SH-SY5Y (cell line): Measurements from ENCODE around the gene RGS10.

ENCODE experiments used
- GATA2 ChIP-seq: IDR thresholded peaks from 2 replicates; pipeline ENCODE4 v1.6.1; 2011; ENCODE audit warnings: mild to moderate bottlenecking, low read depth, low read length
- GATA3 ChIP-seq: IDR thresholded peaks from 2 replicates; pipeline ENCODE4 v1.6.1; 2011; ENCODE audit warnings: low read depth, mild to moderate bottlenecking, low read length, moderate library complexity

The RGS10 gene

DNA sequence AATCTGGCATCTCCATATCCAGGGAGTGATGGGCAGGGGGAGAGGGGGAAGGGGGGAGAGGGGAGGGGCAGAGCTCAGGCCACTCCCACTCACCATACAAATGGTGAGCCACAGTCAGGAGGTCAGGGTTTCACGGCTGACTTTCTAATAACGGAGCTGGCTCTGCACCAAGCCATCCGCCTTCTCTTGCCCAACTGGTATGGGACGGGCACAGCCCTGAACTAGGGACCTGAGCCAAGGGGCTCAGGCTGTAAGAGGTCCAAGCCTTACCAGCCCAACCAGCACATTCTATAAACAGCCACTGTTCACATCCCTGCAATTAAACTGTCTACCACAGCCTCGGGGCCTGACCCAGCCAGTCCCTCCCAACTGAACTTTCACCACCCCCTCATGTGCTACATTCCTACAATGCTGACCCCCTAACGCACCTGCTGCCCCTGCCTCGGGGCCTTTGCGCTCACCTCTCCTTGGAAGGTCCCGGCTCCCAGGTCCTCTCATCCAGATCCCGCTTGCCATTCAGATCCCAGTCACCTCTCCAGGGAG is 32.5 kb downstream of the RGS10 start:
- no peak for TF ChIP-seq GATA2
- TF ChIP-seq GATA3: no peak

DNA sequence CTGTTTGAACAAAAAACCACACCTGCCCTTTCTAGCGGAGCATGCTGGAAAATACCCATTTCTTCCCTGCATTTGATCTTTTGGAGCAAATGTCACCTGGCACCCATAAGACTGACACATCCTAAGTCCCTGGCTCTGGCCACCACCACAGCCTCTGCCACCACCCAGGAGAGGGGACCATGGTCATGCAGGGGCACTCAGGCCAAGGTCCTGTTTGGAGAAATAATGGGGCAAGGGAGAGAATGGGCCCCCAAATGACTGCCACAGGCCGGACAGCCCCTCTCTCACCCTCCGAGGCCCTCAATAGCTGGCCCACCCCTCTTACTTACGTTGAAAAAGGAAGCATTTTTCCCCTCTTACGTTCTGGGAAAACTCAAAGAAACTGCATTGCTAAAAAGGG is 35.4 kb downstream of the RGS10 start:
- TF ChIP-seq GATA2 (no peak), GATA3 (no peak)

DNA sequence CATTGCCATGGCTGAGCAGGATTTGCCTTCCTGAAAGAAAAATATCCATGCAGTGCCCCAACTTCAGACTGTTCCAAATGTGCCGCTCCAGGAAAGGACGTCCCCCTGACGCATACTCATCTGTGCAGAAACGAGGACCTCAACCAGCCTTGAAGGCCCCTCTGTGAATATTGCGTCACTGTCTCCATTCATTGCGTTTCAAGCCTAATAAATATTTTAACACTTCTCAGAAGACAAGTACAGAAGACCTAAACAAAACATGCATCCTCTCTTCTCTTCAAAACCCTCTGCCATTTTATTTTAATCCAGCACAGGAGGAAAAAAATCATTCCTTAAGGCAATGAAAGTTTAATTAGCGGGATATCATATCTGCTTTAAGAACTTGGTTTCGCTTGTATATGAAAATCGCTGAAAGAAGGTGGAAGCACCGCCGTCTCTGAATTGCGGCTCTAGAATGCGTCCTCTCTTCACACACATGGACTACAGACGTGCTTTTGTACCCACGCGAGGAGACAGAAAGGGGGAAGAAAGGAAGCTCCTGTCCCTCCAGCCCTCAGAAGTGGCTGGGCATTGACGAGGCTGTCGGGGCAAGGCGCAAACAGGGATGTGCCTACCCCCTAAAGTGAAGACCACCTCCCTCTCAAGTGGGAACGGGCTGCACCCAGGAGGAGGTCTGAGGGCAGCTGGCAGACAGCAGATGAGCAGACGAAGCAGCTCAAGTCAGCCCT is 36.8 kb downstream of the RGS10 start:
- no peak for TF ChIP-seq GATA2
- no peak for TF ChIP-seq GATA3

DNA sequence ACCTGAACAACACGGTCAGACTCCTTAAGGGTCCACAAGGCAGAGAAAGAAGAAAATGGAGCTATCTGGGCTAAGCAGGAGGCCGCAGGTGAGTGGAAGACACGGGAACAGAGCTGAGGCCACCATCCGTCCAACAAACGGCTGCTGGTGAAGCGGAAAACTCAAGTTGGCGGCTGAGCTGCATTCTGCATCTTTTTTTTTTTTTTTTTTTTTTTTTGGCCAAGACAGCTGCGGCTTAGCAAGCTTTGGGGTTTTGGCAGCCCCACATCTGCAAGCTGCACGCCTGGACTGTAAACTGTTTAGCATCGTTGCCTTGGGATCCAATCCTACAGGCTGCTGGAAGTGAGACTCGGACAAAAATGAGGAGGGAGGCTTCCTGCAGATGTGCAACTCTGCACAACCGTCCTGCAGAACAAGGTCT is 37.4 kb downstream of the RGS10 start:
- TF ChIP-seq GATA2 (no peak), GATA3 (no peak)

DNA sequence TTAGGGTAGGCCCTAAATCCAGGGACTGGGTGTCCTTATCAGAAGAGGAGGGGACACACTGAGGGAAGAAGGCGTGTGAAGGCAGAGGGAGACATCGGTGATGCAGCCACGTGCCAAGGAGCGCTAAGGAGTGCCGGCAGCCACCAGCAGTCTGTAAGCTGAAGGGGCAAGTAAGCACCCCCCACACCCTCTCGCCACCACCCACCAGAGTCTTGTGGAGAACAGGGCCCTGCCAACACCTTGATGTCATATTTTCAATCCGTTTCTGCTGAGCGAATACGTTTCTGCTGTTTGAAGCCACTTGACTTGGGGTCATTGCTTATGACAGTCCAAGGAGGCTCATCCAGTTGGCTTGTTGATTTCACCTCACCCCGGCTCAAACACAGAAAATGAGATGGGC is 37.9 kb downstream of the RGS10 start:
- TF ChIP-seq GATA2: no peak
- TF ChIP-seq GATA3: no peak

DNA sequence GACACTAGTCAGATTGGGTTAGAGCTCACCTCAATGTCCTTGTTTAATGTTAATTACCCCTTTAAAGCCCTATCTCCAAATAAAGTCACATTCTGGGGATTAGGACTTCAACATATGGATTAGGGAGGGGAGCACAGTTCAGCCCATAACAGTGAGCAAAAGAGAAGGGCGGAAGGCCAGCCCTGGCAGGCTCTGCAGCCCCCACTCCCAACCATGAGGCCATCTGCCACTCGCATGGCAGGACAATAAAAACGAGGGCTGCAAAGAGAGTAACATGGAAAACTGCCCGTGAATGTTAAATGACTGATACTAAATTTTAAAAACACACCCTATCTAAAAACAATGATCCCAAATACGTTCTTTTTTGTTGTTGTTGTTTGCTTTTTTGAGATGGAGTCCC is 38.7 kb downstream of the RGS10 start:
- TF ChIP-seq GATA2 (no peak), GATA3 (no peak)

DNA sequence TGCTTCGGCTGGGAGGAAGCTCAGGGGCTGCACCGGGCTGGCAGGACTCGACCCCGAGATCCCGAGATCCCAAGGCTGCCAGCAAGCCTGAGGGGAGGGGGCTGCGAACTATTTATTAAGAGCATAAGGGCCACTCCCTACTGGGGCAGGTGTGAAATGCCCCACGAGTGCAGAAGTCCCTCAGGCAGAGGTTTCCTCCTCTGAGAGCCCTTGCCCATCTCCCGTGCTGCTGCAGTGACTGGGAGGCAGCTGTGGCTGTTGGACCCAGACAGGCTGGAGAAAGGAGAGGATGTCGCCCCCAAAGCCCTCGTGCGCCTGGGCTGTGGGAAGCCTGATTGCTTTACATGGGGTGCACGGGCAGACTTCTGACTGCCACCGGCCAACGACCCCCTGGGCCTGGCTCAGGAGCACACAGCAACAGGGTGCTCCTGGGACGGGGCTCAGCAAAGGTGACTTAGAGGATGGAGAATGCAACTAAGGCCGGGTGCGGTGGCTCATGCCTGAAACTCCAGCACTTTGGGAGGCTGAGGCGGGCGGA is 39.8 kb downstream of the RGS10 start:
- TF ChIP-seq GATA2 (no peak), GATA3 (no peak)

DNA sequence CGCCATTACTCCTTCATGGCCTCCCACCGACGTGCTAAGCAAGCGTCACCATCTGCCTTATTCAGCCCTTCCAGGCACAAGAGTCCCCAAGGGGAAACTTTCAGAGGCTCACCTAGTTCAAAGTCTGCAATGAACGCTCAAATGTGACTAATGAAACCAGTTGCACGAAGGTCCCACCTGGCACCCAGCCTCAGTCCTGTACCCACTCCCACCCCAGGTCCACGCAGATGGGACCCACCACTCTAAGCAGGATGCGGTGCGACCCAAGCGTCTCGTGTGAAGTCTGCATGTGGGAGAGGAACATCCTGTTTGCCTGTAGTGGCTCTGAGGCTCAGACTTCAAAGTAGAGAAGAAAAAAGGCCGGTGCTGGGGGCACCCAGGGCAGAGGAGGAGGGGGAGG is 40.3 kb downstream of the RGS10 start:
- TF ChIP-seq GATA2 (no peak), GATA3 (no peak)

DNA sequence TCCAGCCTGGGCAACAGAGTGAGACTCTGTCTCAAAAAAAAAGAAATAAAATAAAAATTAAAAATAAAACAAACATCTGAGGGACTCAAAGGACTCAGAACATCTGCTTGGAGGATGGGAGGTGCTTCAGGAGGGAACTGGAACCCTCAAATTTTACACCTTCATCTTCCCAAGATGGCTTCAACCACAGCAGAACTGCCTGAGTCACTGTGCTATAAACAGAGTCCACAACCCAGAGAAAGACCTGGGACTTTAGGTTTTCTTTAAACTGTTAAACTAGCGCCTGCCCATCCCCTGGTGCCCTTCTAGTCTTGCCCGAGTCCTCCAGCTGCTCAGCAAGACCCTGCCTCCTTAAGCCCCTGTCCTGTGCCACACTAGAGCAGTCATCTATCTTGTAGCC is 40.8 kb downstream of the RGS10 start:
- TF ChIP-seq GATA3: no peak
- TF ChIP-seq GATA2: no peak

DNA sequence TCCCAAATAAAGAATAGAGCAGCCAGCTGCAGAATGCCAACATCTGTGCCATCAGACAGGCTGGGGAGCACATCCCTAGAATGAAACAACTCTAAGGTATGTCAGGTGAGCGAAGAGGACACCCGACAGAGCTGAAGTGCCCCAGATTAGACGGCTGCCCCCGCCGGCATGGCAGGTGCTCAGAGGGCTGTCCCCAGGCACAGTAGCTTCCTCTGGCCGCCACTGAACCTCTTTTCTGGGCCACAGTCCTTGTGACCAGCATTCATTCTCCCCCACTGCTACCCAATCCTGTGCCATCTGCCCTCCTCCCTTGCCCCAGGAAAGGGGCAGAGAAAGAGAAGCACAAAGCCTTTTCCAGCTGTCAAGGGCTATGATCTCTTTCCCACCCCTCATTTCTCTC is 41.7 kb downstream of the RGS10 start:
- no peak for TF ChIP-seq GATA3
- no peak for TF ChIP-seq GATA2

DNA sequence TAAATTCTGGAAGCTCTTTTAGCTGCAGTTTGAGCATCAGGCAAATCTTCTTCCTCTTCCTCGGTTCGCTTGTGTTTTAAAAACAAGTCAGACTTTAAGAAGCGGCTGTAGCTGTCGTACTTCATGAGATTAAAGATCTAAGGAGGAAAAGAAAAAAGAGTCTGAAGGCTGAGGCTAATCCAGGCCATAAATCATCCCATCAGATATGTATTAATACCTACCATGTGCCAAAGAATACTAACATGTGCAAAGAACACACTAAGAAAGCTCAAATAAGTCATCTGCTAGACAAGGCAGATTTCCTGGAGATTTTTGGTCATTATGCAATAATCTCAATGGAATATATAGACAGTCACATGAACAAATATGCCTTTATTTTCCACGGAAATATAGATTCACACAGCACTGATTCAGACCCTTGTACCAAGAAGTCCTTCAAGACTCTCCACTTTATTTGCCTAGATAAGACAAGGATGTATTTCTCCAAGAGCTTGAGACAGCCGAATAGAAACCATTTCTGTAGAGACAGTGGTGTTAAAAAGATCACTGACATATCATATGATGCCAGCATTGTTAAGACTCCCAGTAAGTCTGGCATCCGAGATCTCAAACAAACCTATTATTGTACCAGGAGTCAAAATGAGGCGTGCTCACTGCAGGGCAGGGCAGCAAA is 42.3 kb downstream of the RGS10 start:
- TF ChIP-seq GATA2 (no peak), GATA3 (no peak)

DNA sequence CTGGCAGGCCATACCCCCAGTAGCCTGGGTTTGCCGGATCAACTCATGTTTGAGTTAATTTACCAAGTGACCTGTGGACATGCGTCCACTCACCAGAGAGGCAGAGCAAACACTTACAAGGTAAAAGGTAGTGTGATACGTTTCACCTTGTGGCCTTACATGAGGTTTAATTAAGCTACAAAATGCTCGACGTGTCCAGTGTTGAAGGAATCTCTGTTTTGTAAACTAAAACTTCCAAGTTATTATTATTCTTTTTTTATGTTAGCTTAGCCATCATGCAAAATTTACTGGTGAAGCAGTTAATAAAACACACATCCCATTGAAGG is 42.9 kb downstream of the RGS10 start:
- TF ChIP-seq GATA3: no peak
- no peak for TF ChIP-seq GATA2

DNA sequence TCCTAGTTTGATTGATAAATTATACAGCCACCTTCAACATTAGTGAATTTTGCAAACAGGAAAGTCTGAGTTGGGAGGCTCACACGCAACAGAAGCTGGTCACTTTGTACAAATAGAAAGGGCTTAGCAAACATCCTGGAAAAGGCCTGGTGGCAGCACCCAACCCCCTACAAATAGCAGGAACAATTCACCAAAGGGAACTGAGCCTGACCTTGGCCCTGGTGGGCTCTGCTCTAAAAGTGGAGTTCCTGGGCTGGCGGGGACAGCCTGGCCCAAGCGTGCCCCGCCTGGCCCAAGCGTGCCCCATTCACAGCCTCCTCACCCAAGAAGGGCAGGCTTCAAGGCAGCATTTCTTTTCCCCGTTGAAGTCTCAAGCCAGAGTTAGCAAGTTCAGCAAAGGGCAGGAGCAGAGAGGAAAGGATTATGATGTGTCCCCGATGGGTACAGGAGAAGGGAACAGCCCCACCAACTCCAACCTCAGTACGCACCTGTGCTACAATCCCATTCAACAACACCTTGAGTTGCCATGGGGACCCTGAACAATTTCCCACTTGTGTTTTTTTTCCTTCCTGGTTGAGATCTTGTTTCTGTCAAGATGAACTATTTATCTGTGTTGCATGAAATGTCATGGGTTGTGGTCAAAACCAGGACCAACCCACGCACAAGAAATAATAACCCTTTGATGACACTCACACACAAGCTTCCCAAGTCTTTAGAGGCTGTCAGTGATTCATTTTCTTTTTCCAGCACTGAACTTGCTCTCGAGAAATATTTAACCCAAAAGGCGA is 43.4 kb downstream of the RGS10 start:
- no peak for TF ChIP-seq GATA3
- TF ChIP-seq GATA2: no peak

DNA sequence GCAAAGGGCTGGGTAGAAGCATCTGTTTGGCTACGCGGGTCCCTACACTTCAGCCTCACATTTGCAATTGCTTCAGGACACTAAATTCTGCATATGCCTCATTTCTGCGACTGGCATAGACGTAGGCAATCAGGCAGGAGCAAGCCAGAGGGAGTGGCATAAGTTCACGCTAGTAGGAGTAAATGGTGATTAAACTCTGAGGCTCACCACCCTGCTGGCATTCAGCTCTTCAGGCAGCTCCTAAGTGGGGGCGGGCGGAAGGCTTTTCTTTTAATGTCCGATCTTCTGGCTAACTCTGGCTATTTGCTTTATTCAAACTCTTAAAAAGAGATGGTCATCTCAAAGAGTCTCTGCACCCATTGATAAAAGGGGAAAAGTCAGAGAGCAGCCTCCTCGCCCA is 45.3 kb downstream of the RGS10 start:
- no peak for TF ChIP-seq GATA3
- TF ChIP-seq GATA2: no peak
